Renal cortex interstitium (tissue), 11 donors: ENCODE results near the gene GRIP2. TPM values are rescaled to one million over a fixed set of nuclear protein-coding genes. Genes with fewer than 3 reads are reported as not detected.

Source experiments
- DNase-seq, 11 donors: peaks; one replicate each; pipeline ENCODE4 v3.0.0-alpha.2; 2013; ENCODE audit warnings: low read depth in 9 of 11, low spot score in 4 of 11; ENCODE audit errors: extremely low read depth in 1 of 11
- polyA plus RNA-seq, 3 donors: library from polyadenylated mRNA; unstranded; fragments of 120-200 nt; gene quantifications; one replicate each; pipeline ENCODE4 v1.2.1, GENCODE V29; 2013; ENCODE audit not compliant: insufficient read length in 3 of 3

GRIP2 gene
- polyA plus RNA-seq, 3 donors: 1.2 to 2.2 (median 1.2) TPM

DNA sequence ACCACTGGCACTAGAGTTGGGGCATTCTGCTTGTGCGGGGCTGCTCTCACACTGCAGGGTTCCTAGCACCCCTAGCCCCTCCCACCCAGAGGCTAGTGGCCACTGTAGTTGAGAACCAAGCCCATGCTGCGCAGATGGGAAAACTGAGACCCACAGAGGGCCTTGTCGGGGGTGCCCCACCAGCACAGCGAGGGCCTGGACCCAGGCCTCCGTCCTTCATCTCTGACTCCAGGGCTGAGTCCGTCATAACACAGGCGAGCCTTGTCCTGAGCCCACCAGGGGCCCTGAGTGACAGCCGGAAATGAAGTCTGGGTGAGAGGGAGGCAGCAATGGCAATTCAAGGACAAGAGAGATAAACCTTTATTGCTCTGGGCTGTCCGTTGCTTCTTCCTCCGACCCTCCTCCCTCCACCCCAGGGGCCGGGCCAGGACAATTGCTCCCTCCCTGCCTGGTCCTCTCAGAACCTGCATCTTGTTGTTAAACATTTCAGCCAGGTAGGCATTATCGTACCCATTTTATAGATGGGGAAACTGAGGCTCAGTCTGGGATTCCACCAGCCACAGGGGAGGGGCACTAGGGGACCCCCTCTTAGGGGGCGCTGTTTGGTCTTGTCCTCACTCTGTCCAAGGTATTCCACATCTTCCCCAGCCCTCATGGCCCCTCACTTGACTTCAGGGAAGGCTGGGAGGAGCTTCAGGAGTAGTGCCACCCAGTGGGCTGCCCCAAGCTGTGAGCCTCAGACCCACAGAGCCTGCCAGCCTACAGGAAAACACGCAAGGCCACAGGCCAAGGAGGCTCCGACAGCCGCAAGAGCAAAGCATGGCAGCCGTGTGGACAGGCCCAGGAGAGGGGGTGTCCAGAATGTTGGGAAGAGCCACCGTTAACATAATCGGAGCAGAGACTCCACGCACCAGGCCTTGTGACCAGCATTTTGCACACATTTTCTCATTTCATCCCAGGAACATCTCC lies 4.4 kb upstream of the GRIP2 start:
- no peak for DNase-seq

DNA sequence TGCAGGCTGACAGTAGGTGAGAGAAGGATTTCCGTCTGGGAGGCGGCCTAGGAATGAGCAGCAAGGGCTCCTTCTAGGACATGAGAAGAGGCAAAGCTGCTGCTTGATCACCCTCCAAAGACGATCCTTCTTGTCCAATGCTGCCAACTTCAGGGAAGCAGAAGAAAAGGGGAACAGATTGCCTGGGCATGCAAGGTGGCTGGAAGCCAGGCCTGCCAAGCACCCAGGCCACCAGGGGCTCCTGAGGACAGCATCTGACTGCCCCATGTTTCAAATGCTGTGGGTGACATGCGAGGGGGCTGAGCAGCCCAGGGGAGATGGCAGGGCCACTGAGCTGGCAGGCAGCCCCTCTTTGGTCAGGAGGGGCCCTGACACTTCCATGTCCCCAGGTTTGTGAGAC lies 3.3 kb upstream of the GRIP2 start:
- DNase-seq: no peak

DNA sequence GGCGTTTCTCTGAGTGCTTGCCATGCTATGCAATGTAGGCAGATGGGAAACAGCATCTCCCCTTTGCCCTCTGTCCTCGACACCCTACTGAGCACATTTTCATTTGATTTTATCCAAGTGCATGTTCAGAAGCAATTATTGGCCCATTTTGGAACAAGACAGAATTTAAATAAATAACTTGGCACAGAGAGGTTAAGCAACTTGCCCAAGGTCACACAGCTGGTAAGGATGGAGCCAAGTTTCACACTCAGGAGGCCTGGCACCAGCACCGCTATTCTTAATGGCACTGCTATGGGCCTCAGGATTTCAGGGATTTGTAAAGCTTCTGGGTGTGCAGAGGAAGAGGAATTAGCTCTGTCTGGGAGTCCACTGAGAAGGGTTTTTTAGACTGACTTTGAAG lies 2.5 kb upstream of the GRIP2 start:
- no peak for DNase-seq

DNA sequence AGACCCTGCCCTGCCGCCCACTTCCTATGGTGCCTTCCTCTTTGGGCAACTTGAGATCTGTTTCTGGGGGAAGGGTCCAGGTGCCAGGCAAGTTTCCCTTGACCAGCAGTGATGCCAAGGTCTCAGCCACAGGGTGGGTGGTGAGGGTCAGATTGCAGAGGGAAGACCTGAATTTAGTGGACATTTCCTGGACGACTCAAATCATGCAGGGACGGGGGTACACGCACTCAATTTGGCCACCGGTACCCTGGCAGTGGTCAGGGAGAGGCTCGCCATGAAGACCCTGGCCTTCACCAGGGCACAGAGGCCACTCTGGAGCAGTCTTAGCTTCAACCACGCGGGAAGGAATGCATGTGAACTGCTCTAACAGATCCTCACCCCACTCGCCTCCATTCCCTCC lies 1.5 kb upstream of the GRIP2 start:
- DNase-seq: no peak

DNA sequence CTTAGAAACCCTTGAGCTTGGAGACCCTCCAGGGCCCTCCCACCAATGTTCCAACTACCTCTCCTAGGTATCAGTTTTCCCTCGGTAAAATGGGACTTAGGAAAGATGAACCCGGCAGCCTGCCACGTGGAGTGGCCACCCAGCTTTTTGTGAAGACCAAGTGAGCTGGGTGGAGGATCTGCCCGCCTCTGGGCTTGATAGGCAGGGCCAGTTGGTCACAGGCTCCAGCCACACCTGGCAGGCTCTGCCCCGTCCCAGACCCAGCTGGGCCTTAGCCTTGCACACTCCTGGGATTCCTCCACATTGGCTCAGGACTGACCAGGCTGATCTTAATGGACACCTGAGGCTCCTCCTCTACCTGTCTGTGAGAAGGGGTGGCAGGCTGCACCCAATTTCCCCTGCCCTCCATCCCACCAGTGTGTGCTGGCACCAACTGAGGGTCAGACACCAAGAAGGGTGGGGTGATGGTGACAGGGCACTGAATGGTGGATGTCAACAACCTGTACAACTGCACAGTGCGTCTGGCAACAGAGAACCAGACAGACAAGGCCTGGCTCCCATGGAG lies 761 bp upstream of the GRIP2 start:
- DNase-seq: no peak

DNA sequence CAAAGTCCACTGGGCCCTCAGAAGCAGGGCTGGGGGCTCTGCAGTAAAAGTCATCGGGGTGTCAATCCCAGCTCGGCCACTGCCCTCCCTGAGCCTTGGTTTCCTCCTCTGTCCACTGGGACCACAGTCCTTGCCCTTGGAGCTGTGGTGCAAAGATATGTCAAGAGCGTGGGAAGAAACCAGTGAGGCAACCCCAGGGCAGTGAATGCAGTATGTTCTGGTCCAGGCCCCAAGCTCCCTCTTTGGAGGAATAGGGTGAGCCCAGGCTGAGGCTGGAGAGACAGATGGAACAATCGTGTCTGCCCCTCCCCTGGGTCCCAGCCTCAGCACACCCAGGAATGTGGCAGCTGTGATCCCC lies 779 bp downstream of the GRIP2 start:
- DNase-seq: no peak

DNA sequence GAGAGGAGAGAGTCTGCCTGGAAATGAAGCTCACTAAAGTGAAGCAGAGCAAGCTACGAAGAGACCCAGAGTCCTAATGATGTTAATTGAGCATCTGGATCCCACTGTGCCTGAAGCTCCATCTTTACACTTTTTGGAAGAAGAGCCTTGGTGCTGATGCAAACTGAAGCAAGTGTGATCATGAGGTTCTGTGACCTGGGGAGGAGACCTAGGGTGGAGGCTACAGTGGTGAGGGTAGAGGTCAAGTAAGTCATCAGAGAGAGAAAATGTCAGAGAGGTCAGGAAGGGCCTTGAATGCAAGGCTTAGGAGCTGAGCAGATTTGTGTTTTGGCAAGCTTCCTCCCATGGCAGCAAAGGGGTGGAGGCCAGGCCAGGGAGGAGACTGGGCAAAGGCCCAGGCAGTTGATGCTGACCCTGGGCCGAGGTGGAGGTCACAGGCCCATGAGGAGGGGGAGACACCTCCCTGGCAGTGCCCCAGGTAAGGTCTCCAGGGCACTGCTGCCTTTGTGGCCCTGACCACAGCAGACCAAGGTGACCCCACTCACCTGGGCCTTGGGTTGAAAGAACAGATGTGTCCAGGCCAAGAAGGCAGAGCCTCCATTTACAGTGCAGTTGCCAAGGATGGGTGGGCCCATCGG lies 1.6 kb downstream of the GRIP2 start:
- DNase-seq: no peak

DNA sequence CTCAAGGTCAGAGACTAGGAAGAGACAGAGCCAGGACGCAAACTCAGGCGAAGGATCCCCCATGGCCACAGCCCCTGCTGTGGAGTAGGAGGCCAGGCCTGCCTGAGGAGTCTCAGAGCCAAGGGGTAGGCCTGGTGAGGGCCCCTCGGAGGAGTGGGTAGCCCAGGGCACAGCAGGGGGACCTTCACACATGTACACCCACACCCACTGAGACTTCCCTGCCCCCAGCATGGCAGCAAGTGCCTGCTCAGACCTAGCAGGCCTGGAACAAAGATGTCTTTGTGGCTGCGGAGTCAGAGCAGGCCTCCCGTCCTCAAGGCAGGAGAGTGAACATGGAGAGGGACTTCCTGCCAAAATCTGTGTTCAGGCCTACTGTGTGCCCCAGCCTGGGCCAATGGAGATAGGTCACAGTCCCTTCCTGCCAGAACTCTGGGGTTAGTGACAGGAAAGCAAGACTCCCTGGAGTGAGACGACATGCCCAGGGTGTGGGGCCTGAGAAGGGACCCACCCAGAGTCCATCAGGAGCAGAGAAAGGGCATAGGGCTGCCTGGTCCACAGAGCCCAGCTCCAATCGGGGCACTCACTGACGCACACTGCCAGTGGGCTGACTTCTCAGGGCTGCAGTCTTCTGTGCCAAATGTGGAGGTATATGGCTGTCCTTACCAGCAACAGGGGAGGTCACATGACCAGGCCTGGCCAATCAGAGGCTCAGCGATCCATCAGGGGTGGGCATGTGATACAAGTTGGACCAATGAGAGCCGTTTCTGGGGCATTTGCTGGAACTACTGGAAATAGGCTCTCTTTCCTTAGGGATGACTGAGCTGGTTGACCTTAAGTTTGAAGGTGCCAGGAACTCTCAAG lies 2.3 kb downstream of the GRIP2 start:
- no peak for DNase-seq

DNA sequence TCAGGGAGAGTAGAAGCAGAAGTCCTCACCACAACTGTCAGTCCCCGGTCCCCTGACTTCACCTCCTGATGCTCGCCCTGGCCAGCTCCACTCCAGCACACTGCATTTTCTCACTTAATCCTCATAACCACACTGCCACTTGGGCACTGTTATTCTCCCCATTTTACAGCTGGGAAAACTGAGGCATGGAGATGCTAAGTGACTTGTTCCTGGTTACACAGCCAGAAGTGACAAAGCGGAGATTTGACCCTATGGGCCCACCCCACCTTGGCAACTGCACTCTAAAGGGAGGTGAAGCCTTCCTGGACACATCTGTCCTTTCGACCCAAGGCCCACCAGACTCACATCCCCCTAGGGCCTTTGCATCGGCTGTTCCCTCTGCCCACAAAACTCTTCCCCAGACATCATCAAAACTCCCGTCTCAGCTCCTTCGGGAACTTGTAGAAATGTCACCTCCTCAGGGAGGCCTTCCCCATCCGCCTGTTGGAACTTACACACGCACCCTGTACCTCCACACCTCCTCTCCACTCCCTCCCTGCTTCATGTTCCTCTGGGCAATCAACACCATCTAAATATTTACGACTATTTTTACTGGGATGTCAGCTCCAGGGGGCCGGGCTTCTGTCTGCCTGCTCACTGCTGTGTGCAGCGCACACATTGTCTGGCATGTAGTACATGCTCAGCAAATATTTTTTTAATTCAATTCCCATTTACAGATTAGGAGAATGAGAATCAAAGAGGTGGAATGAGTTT lies 3.1 kb downstream of the GRIP2 start:
- DNase-seq: no peak

DNA sequence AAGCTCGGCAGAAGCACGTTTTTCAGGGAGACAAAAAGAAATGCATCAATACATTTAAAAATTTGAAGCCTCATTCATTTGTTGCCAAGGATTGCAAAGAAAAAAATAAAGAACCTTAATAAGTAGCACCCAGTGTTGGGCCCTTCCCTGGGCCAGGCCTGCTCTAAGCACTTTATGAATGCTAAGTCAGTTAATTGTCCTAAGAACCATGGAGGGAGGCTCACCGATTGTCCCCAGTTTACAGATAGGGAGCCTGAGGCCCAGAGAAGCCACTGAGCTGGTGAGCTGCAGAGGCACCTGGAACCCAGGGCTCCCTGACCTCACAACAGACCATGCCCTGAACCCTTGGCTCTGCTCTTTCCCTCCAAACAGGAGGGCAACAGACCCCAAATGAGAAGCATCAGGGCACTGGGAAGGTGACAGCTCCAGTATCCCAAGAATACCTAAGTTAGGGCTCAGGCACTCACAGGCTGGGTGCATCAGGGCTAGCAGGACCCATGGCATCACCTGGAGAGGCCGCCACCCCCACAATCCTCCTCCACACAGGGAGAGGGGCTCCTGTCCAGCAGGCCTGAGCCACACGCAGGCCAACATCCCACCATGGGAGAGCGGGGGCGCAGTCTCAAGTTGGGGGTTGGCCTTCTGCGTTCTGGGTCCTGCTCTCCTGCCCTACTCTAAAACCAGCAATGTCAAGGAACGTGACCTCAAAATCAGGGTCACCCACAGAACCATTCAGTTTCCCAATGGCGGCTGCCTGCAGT lies 3.9 kb downstream of the GRIP2 start:
- no peak for DNase-seq

DNA sequence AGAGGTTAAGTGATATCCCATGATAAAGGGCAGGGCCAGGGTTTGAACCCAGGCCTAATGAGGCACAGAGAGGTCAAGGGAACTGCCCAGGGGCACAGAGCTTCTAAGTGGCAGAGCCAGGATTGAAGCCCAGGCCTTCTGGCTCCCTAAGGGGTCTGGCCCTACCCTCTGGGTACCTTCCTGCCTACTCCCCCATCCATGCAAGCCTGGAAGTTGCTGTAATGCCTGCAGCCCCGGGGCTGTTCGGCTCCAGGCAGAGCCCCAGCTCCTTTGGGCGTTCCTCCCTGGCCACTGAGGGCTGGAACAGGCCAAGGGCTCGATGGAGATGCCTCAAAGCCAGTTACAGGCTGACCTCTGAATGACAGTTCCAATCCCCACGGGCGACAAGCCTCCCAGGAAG lies 4.5 kb downstream of the GRIP2 start:
- no peak for DNase-seq

DNA sequence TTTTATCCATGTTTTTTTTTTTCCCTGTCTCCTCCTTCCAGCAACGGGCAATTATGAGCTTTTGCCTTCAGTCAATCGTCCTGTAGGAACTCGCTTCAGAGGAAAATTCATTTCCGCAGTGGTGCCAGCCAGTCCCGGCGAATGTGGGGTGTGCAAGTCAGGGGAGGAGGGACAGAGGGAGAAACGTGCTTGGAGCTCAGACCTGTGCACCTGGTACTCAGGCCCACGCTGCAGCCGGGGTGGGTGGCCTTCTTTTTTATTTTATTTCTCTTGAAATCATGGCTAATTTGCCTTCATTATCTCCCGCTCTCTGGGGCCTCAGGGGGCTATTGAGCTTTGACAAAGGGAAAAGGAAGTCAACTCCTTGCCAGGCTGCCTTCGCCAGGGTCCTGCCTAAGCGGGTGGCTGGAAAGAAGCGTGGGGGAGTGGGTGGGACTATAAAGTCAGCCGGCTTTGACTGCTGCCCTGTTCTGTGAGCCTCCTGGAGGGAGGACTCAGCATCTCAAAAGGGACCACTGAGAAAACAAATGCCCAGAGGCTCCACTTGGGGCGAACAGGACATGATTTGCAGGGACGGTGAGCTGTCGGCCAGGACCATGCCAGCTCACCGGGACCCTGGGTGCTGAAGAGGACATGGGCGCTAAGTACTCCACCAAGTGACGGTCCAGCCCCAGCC lies 5.5 kb downstream of the GRIP2 start:
- no peak for DNase-seq

DNA sequence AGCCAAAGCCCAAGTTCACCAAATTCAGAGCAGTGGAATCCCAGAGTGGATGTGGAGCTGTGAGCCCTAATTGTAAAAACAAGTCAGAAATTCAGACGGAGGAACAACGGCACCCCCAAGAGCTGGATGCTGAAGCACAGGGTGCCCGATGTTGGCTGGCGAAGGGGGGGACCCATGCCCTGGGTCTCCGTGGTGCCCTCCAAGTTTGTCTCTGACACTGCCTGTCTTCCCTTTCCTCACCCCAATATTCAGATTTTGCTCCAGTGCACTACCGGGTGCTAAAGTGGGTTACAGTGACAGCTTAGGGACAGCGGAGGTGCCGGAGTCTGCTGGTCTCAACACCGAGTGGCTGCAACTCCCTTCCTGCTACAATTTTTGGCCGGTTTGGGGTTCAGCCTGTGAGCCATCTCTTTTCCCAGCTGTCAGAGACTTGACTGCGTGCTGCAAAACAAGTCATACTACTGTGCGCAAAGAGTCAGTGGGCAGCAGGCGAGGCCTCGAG lies 6.6 kb downstream of the GRIP2 start:
- DNase-seq: no peak

DNA sequence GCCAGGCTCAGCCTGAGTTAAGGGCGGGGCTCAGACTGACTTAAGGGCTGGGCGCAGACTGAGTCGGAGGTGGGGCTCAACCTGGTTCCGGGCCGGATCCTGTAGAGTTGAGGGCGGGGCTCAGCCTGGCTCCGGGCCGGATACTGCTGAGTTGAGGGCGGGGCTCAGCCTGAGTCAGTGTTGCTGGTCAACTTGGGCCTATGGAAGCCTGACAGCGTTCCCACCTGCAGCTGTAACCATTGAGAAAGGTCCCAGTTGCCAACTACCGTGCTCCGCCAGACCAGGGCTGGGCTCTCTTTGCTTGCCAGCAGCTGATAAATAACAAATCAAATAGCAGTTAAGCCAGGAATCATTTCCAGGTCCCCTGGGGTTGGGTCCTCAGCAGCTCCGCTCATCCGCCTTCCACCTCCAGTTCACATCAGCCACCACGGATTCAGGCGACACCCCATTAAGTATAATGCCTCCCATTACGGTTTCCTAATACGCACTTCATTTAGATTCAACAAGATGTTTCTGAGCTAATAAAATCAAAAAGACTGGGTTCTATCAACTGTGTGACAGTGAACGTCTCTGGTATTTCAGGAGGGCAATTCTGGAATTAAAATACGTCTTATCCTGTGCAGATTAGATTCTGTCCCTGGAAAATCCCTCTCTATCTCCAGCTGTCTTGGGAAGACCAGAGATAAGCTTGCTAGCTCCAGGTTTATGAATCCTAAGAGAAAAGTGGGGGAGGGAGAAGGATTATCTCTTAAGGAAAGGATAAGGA lies 7.3 kb downstream of the GRIP2 start:
- DNase-seq: no peak

DNA sequence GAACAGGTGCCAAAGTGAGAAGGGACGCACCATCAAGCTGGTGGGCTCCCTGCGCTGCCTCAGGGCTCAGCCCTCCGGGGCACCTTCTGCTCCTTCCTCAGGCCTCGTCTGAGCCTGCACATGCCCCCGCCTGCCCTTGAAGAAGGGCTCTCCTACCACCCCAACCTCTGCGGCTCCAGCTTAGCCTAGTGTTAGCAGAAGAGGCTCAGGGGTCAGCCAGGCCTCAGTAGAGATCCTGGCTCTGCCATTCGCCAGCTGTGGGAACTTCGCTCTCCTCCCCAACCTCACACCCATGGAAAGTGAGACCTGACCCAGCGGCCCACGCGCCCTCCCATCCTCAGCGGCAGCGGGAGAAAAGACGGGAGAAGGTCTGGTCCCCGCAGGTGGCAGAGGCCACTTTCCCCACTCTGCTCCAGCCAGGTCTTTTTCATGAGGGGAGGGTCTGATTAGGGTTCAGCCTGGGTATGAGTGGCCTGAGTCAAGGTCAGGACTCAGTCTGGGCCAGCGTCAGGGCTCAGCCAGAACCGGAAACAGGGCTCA lies 8.2 kb downstream of the GRIP2 start:
- DNase-seq: no peak

DNA sequence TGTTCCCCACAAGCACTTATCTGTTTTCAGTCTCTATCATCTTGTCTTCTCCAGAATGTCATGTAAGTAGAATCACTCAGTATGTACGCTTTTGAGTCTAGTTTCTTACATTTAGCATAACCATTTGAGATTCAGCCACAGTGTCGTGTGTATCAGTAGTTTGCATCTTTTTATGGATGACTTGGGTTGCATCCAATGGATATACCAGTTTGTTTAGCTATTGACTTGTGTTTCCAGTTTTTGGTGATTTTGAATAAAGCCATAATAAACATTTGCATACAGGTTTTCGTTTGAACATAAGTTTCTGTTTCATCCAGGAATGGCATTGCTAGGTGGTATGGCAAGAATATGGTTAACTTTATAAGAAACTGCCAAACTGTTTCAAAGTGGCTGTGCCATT lies 12.1 kb downstream of the GRIP2 start:
- no peak for DNase-seq
